ENCODE data around the gene TMCC2. TPM values are rescaled to one million over a fixed set of nuclear protein-coding genes. Genes with fewer than 3 reads are reported as not detected.

TMCC2 gene
- total RNA-seq, 1 donor from 2014 or later = 3.4 TPM

GRCh38 chr1:205312866-205313562 lies 85.3 kb downstream of the TMCC2 start:
- peak overlapping the region; percentile 60 for H3K4me3 Mint-ChIP-seq (ENCODE audit: unreplicated experiment)
- H3K27ac Mint-ChIP-seq (ENCODE audit: unreplicated experiment) = peak overlapping the region; percentile 95
- no peak for TF ChIP-seq CTCF (IDR thresholded peaks at IDR 0.05)
- H3K4me1 Mint-ChIP-seq (ENCODE audit: unreplicated experiment) = peaks cover 45% of the 10 kb centered on the region
- no peaks in the 10 kb centered on the region for H3K27me3 Mint-ChIP-seq (ENCODE audit: unreplicated experiment)
- no peak for DNase-seq (ENCODE audit: extremely low spot score, unreplicated experiment)
- H3K9me3 Mint-ChIP-seq (ENCODE audit: unreplicated experiment) = no peaks in the 10 kb centered on the region
- peaks cover 14% of the 10 kb centered on the region for H3K36me3 Mint-ChIP-seq (ENCODE audit: unreplicated experiment)

DNA sequence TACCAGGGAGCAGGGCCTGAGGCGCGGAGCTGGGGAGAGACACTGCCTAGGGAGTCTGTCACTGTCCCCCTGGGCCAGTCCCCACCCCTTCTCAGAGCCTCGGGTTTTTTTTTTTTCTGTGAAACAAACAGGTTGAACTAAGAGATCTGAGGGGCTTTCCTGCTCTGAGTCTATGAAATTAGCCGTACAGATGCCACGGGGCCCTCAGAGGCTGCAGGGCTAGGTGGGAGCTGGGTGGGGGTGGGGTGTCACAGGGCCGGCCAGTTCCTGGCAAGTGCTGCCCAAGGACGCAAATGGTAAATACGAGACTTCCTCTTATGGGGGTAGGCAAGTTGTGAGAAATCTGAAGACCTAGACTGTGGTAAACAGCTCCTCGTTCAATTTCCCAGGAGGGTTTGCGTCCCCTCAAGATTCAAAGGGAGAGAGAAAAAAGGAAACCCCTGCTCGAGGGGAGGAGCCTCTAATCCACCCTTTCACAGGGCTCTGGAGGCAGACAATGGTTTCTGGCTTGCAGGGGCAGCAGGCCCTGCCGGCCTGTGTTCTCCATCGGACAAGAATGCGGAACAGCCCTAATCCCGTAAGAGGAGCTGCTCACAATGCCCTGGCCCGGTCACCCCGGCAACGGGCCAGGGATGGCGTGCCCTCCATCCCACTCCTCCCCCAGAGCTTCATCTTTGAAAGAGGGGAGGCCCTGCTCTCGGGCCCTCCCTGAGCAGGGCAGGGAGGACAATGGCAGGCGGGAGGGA lies 86.0 kb downstream of the TMCC2 start:
- H3K4me1 Mint-ChIP-seq (ENCODE audit: unreplicated experiment) = peaks cover 52% of the 10 kb centered on the region
- DNase-seq (ENCODE audit: extremely low spot score, unreplicated experiment) = no peak
- no peak for TF ChIP-seq CTCF (IDR thresholded peaks at IDR 0.05)
- no peaks in the 10 kb centered on the region for H3K9me3 Mint-ChIP-seq (ENCODE audit: unreplicated experiment)
- peak overlapping the region; percentile 60 for H3K4me3 Mint-ChIP-seq (ENCODE audit: unreplicated experiment)
- H3K27ac Mint-ChIP-seq (ENCODE audit: unreplicated experiment) = peak overlapping the region; percentile 95
- no peaks in the 10 kb centered on the region for H3K27me3 Mint-ChIP-seq (ENCODE audit: unreplicated experiment)
- H3K36me3 Mint-ChIP-seq (ENCODE audit: unreplicated experiment) = peaks cover 10% of the 10 kb centered on the region

- Mint-ChIP-seq H3K4me3 (ENCODE audit: unreplicated experiment) (no peak overlapping the region), H3K4me1 (ENCODE audit: unreplicated experiment) (peaks cover 66% of the 10 kb centered on the region), H3K27me3 (ENCODE audit: unreplicated experiment) (no peaks in the 10 kb centered on the region), H3K9me3 (ENCODE audit: unreplicated experiment) (no peaks in the 10 kb centered on the region), H3K27ac (ENCODE audit: unreplicated experiment) (peak overlapping the region; percentile 95), H3K36me3 (ENCODE audit: unreplicated experiment) (peaks cover 10% of the 10 kb centered on the region)
- no peak for TF ChIP-seq CTCF (IDR thresholded peaks at IDR 0.05)
- no peak for DNase-seq (ENCODE audit: extremely low spot score, unreplicated experiment)
Measured at GRCh38 chr1:205315008-205315618, 87.4 kb downstream of the TMCC2 start.

DNA sequence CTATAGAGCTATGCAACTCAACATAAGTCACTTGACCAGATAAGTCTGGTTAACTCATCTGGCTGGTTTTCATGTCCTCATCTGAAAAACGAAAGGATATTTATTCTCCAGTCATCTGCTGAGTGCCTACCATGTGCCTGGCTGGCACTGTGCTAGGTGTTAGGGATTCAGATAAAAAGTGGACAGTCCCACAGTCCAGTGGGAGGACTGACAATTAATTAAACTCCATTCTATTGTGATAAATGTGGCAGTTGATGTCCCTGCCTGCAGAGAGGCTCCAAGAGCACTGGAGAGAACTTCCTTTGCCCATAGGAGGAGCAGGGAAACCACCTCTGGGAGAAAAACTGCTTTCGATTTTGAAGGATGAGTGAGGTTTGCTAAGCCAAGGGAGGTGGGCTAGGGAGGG lies 88.4 kb downstream of the TMCC2 start:
- H3K4me1 Mint-ChIP-seq (ENCODE audit: unreplicated experiment) = peaks cover 76% of the 10 kb centered on the region
- no peaks in the 10 kb centered on the region for H3K9me3 Mint-ChIP-seq (ENCODE audit: unreplicated experiment)
- peak overlapping the region; percentile 50 for H3K27ac Mint-ChIP-seq (ENCODE audit: unreplicated experiment)
- no peak overlapping the region for H3K4me3 Mint-ChIP-seq (ENCODE audit: unreplicated experiment)
- DNase-seq (ENCODE audit: extremely low spot score, unreplicated experiment) = no peak
- peaks cover 5% of the 10 kb centered on the region for H3K36me3 Mint-ChIP-seq (ENCODE audit: unreplicated experiment)
- no peak for TF ChIP-seq CTCF (IDR thresholded peaks at IDR 0.05)
- H3K27me3 Mint-ChIP-seq (ENCODE audit: unreplicated experiment) = no peaks in the 10 kb centered on the region
